Measurements from ENCODE around the gene FSTL5.
A peak's percentile ranks its signal among the peaks of the same experiment; 100 is the strongest.
"Not testable (repeated sequence)": the region's sequence is repeated elsewhere in the genome, so short reads cannot be mapped to it uniquely, and the experiment has no call there.

FSTL5 gene

DNA sequence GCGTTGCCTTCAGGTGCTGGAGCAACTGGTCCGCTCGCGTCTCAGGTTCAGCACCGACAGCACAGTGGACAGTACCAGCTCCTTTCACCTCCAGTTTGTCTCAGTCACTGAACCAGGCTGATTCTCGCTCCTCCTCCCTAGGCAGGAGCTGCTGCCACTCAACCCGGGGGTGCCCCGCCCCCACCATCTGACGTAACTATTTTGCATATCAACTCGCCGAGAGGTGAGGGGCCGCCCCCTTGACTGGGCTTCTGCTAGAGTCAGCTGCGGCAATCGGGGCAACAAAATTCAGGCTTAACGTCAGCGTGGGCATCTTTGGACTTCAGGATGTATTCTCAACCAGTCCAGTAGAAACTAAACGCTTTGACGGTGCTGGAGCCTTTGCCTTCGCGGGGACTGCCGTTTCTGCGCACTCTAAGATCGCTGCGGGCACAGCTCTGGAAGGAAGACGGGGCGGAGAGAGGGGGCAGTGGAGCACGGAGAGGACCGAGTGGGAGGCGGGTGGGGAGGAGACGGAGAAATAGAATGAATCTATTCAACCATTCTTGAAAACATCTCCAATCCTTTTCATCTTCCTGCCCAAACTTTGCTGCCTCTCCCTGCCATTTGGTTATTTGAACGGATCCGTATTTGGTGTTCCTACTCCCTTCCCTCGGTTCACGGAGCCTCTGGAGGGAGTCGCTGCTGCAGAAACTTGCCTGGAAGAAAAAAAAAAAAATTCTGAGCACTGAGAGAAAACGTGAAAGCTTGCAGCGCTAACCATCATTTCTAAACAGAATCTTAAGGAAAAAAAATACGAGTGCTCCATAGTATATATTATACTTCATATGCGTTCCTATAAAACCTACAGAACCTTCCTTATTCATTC is at the start of gene FSTL5:
Gene FSTL5 (minus strand): TSS at position 109 of the 868 bp plus-strand sequence. CDS start 52,604 bp downstream, outside the sequence.
- DNase-seq (ENCODE audit: low spot score), result peak; percentile 89

DNA sequence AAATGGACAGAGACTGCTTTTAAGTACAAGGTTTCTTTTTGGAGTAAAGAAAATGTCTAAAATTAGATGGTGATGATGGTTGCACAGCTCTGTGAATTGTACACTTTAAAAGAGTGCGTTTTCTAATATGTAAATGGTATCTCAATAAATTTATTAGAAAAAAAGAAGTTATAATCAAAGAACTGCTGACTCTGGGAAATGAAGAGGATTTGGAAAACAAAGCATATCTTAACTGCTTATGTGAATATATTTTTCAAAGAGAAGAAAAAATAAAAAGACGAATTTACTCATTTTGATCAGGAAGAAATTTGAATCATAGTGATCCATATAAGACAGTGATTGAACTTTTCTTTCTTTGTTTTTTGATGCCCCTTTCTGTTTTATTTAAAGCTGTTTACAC is 45.9 kb upstream of the FSTL5 start:
- DNase-seq (ENCODE audit: low spot score), result no peak

DNA sequence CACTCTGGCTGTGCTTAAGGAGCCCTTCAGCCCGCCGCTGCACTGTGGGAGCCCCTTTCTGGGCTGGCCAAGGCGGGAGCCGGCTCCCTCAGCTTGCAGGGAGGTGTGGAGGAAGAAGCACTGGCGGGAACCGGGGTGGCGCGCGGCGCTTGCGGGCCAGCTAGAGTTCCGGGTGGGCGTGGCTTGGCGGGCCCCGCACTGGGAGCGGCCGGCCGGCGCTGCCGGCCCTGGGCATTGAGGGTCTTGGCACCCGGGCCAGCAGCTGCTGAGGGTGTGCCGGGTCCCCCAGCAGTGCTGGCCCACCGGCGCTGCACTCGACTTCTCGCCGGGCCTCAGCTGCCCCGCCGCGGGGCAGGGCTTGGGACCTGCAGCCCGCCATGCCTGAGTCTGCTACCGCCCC is 39.7 kb upstream of the FSTL5 start:
- DNase-seq (ENCODE audit: low spot score), result not testable (repeated sequence)

DNA sequence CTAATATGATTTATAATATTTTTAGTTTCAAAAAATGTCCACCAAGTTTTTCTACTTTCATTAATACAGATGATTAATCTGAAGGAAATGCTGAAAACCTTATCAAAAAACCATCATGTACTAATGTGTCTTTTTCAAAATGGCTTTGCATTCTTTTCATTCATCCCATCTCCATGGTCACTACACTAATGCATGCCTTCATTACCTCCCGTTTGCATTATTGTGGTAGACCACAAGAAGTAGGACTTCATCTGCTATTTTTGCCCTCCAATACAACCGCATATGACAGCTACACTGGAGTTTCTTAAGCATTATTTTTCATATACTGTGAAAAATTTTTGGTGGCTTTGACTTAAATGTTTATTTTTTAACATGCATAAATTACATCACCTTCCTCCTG is 37.9 kb upstream of the FSTL5 start:
- DNase-seq (ENCODE audit: low spot score), result no peak

DNA sequence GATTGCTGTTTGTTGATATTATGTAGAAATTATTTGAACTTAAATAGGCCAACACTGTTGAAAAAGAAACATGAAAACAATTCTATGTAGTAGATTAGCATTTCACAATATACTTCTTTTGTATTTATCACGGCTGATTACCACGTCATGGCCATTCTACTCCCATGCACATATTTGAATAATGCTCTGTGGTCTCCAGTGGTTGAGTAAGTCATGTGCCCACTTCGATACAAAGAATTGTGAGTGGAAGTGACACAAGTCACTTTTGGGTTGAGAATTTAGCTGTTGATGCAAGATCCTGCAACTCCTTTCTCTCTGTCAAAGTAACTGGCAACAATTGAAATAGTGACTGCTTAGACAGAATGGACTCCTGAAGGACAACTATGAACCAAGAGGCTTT is 6.7 kb upstream of the FSTL5 start:
- no peak for DNase-seq (ENCODE audit: low spot score)

DNA sequence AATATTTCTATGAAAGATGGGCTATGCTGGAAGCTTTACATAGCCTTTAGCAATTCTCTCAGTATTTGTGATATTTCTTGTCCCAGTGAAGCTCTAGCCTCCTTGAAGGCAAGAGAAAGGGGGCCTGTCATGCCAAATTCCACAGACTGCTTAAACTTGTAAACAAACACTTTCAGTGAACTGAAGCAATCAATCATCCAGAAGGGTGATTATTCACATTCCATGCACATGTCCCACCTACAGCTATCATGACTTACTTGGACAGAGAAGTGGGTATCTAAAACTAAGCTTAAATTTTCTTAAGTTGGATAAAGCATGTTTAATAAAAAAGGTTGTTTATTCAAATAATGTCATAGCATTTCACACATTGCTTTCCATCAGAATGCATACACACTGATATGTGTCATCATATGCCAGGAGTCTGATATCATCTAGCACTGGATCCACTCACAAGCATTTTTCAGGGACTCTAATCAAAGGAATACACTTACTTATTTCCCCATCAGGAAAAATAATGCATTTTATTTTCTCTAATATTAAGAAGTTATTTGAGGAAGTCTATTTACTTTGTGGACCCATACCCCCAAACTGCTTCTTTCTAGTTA is 1.2 kb upstream of the FSTL5 start:
- DNase-seq (ENCODE audit: low spot score), result no peak

DNA sequence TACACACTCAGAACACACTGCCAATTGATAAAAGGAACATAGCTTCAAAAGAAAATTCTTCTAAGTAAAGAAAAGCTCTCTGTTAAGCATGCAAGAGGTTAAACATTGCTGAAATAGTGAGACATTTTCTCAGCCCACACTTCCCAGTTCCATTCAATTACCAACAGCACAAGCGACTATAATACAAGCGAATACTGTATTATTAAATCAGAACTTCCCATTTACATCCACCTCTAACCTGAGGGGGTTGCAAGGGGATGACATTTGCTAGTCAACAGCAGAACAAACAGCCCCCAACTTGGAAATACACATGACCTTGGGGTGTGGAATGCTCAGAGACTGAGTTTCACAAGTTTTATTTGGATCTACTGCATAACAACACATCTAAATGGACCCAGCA is 1.1 kb downstream of the FSTL5 start:
- DNase-seq (ENCODE audit: low spot score), result no peak

DNA sequence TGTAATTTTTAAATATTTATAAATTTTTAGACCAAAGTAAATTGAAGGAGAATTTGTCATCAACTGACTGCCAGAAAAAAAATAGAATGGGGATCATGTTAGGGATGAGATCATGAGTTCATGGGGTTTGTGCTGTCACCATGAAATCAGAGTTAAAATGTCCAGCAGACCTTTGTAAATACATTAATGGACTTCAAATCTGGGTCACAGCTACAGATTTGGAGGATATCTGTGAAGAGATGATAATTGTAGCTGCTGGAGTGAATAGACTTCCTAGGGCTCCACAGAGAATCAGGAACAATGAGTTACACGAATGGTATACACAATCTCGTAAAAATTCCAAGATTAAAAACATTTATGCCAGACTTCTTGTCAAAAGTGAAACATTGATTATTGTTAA is 6.6 kb downstream of the FSTL5 start:
- no peak for DNase-seq (ENCODE audit: low spot score)

DNA sequence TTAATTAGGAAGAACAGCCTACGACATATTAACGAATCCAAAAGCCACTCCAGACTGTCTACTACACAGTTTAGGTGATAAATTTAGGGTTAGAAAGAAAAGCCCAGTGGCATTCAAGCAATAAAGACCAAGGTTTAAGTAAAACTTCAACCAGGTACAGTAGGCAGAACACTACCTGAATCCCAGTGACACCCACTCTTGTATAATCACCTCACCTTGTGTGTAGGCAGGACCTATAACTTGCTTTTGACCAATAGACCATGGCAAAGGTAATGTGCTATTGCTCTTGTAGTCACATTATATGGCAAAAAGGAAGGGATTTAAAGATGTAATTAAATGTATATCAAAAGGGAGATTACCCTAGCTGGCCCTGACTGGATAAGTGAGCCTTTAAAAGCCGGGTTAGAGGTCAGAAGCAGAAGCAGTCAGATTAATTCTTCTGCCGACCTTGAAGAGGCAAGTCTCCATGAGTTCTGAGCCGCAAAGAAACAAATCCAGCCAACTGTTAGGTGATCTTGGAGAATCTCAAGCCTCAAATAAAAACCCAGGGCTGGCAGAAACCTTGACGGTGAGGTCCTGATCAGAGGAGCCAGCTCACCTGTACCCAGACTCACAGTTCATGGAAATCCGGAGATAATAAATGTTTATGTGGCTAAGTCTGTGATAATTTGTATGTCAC is 8.8 kb downstream of the FSTL5 start:
- DNase-seq (ENCODE audit: low spot score), result no peak

DNA sequence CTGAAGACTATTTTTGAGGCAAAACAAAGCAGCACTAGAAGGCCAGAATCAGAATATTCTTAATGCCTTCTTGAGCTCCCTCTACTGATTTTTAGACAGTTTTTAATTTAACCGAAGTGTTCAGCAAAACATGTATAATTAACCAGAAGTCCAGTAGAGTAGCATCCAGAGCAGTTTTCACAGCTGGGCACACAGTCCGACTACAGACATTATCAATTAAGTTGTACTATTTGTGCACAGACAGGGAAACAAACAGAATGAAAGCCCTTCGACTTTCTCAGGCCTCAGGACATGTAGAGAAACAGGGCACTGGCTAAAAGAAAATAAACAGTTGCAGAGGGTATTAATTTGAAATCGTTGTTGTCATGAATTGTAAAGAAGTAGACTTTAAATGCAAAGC is 11.9 kb downstream of the FSTL5 start:
- DNase-seq (ENCODE audit: low spot score), result no peak

DNA sequence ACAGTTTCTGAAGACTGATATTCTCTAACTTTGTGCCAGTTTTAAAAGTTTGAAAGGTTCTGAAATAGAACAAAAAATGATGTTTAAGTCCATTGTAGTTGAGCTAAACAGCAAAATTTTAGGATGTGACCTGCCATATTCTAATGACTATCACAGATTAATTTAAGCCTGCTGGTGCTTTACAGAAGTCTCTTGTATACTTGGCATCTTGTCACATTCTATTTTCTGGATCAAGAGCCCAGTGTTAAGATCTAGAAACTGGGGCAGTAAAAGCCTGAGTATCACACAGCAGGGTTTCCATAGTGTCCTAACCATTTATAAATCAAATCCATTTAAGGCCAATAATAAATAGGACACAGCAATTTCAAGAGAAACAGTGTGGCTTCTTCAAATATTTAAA is 12.4 kb downstream of the FSTL5 start:
- DNase-seq (ENCODE audit: low spot score), result no peak

DNA sequence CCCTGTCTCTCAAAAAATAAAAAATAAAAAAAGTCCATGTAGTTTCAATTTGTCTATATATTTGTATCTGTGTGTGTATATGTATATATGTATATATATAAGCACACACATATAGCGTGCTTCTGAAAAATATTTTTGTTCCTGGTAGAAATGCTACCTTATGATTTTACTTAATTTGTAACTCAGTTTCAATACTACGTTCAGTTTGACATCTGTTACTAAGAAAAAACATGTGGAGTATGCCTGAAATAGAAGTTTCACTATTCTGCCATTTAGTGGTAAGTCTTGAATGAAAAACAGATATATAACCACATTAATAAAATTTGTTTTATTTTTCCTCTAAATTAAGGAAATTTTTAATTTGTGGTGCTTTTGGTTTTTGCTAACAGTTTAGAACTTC is 14.2 kb downstream of the FSTL5 start:
- no peak for DNase-seq (ENCODE audit: low spot score)

DNA sequence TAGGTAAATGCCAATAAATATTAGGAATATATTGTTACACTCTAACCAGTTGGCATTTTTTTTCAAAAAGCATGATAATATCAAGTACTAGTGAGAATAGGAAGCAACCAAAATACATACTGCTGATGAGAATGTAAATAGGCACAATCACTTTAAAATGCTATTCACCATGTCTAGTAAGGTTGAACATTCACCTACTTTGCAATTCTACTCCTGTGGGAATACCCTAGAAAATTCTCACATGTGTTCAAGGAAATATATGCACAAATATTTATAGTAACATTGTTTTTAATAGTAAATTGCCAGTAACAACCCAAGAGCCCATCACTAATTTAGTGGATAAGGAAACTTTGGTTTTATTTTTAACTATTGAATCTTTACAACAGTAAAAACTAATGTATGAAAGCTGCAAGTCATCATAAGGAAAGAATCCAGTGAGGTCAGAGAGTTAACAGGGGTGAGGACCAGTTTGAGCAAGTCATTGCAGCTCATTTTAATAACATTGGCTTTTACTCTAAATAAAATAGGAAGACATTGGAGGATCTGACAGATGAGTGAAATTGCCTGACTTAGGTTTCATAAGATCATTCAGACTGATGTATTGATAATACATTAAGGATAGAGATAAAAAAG is 23.6 kb downstream of the FSTL5 start:
- DNase-seq (ENCODE audit: low spot score), result no peak

DNA sequence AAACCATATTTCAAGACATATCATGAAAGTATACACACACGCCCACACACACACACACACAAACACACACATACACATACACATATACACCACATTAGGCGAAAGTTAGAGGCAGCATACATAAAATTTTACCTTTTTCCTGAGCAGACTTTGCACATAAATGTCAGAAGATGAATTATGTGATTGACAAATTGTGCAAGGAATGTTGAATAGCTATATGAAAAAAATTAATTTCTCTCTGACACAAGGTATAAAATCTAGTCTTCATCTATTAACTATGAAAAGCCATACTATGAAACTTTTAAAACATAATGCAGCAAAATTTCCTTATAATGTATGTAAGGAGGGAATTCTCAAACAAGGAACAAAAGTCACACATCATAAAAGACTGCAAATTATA is 24.4 kb downstream of the FSTL5 start:
- no peak for DNase-seq (ENCODE audit: low spot score)

DNA sequence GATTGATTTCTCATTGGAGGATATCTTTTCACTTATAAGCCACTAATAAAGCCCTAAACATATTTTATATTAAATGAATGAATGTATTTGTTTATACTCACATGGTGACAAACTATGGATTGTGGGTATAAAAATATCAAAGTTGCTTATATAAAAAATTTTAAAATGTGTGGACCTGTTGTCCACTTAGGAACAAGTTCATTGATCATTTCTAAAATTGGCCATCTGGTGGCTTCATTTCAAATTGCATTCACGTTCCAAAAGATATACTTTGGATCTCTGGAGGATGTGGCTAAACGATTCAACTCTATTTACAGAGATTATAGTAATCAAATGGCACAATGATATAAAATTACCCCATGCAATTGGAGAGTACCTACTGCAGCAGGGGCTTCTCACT is 32.5 kb downstream of the FSTL5 start:
- no peak for DNase-seq (ENCODE audit: low spot score)

DNA sequence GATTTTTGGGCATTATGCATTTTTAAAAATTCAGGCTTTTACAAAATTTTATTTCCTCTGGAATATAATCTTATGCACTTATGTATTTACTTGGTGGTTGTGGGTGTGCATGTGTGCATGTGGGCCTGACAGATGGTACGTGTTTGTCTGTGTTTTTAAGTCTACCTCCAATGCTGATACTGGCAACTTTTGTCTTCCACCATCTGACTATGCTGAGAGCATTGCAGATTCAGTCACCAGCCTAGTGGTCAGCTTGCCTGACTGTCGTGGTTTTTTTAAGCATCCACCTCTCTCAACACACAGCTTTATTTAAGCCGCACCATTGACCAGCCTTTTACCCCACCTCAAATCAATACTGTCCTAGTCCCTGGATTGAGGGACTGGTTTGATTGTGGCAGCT is 37.1 kb downstream of the FSTL5 start:
- DNase-seq (ENCODE audit: low spot score), result no peak

DNA sequence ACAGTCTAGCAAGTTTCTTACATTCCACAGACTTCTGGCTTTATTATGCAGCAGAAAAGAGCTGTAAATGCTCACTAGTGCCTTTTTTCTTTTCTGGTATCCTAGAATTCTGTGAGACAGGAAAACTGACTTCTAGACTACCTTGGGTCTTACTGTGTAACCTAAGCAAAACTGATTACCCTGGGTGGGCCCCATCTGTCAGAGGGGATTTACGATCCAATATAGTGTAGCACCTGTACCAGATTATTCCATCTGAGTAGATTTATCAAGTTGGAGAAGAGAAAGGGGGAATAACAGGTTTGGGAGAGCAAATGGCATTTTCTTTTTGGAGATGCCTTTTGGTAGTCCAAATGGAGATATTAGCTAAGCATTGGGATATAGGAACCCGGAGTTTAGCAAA is 46.7 kb downstream of the FSTL5 start:
- DNase-seq (ENCODE audit: low spot score), result no peak

DNA sequence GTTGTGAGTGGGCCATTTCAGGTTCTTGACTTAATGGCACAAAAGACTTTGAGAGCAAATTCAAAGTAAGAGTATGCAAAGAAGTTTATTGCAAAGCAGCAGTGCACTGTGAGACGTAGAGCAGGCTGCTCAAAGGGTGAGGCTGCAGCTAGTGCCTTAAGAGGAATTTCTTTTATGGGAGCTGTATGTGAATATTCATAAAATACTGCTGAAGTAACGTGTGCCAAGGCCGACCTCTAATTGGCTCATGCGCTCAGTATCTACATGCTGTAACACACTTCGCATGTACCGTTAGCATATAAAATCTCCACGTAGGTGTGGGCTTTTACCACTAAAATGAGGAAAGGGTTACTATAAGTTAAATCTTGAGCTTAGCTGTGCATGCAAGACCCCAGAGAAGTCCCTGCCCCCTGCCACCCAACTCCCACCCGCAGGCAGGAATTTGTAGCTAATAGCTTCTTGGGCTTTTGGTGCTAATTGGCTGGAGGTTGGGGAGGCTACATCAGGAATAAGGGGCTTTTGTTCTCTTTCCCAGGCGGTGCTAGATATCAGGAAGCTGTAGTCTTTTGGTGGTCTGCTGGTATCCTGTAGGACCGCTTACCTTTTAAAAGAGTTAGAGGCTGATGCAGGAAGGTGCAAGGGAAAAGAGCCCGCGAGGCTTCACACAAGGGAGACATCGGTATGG is 47.6 kb downstream of the FSTL5 start:
- peak; percentile 24 for DNase-seq (ENCODE audit: low spot score)

DNA sequence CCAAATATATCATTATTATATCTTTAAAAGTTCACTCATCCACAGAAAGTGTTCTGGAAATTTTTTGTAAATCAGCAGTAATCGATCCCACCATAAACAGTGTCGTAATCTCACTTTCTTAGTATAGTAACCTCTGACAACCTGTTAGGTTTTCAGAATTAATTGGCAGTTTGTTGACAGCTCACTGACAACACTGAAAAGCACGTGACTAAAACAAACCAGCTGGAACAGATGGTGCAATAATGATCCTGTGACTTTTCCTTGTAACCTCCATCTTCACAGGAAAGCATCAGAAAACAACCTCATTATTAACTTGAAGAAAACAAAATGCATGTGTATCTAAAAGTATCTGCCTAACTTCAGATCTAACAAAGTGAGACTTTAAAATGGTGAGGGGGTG is 48.5 kb downstream of the FSTL5 start:
- no peak for DNase-seq (ENCODE audit: low spot score)

DNA sequence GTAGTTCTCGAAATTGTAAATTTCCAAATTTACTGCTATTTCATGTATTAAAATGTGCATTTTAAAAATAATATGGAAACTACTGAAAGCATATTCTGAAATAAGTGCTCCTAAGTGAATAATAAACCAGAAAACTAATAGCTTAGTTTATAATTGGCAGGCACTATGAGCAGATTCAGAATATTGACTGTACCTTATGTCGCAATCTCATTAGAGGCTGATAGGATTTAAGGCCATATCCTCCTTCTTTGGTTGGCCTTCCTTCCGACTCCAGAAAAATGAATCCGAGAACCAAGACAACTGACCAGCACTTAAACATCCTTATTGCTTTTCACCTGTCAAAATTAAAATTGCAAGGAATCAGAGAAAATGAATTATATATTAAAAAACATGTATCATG is 52.7 kb downstream of the FSTL5 start:
- no peak for DNase-seq (ENCODE audit: low spot score)

DNA sequence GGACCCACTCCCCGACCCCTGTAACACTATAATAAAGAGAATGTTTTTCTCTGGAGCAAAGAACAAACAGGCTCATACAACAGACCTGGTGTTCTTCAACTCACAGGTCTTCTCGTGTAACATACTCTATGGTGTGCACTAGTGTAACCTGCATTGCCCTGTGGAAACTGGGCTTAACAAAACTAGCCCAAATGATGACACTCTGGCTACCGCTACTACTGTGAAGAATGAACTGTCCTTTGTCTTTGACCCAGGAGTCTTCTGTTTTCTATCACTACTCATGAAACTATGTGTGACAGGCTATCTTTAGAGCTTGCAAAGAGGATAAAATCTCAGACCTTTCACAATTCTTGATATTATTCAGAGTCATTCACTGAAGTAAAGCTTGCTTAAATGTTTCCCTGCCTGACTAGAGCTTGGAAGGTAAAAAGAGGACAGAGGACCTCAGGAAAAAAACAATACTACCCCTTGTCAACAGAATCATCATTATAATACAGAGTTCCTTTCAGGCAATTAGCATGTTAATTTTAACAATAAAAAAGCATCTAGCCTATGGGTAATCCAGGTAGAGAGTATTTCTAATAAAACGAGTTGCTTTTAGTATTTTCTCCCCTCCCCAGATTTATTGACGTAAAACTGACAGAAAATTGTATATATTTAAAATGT is 59.2 kb downstream of the FSTL5 start:
- DNase-seq (ENCODE audit: low spot score), result no peak

DNA sequence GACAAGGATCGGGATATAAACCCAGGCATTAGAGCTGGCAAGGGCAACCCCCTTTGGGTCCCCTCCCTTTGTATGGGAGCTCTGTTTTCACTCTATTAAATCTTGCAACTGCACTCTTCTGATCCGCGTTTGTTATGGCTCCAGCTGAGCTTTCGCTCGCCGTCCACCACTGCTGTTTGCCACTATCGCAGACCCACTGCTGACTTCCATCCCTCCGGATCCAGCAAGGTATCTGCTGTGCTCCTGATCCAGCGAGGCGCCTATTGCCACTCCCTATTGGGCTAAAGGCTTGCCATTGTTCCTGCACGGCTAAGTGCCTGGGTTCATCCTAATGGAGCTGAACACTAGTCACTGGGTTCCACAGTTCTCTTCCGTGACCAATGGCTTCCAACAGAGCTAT is 59.9 kb downstream of the FSTL5 start:
- DNase-seq (ENCODE audit: low spot score), result not testable (repeated sequence)
